ENCODE results near the gene USP20.

DNA sequence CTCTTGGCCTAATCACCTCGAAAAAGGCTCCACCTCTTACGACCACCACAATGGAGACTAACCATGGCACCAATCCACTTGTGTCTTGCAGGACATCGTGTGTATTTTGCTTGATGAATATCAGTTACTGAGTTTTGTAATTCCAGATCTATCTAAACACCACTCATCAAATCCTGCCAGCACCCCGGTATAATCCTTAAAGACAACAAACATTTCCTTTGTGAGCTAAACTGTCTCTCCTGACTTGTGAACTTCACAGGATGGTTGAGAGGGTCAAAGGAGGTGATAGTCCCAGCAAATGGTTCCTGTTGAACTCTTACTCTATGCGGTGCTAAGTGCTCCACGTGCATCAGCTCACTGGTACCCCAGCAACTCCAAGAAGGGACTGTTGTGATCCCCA, 36.3 kb upstream of the USP20 start:
- TF ChIP-seq, protein P1, sequence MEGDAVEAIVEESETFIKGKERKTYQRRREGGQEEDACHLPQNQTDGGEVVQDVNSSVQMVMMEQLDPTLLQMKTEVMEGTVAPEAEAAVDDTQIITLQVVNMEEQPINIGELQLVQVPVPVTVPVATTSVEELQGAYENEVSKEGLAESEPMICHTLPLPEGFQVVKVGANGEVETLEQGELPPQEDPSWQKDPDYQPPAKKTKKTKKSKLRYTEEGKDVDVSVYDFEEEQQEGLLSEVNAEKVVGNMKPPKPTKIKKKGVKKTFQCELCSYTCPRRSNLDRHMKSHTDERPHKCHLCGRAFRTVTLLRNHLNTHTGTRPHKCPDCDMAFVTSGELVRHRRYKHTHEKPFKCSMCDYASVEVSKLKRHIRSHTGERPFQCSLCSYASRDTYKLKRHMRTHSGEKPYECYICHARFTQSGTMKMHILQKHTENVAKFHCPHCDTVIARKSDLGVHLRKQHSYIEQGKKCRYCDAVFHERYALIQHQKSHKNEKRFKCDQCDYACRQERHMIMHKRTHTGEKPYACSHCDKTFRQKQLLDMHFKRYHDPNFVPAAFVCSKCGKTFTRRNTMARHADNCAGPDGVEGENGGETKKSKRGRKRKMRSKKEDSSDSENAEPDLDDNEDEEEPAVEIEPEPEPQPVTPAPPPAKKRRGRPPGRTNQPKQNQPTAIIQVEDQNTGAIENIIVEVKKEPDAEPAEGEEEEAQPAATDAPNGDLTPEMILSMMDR (conservative IDR thresholded peaks at IDR 0.05), result no peak
- TF ChIP-seq ZFX (IDR thresholded peaks at IDR 0.05), result no peak

Measured in C4-2B (cell line).